Hematopoietic multipotent progenitor cell treated with erythropoietin and hydrocortisone succinate and interleukin-3 and kit ligand, for 6 days (in vitro differentiated cells): ENCODE measurements around the gene MAOA.

Source experiments
- DNase-seq: peaks from one replicate; pipeline ENCODE4 v3.0.0-alpha.2; 2015

Gene MAOA

GRCh38 chrX:43656005-43656494, at the start of gene MAOA:
MAOA (plus strand) TSS chrX:43656299; CDS start chrX:43656342, 43 bp downstream.
- peak; percentile 58 for DNase-seq

- no peak for DNase-seq
Measured at GRCh38 chrX:43612400-43612799, 43.7 kb upstream of the MAOA start.

GRCh38 chrX:43615660-43616059, 40.4 kb upstream of the MAOA start:
- DNase-seq = no peak

GRCh38 chrX:43618366-43619205, 37.5 kb upstream of the MAOA start:
- no peak for DNase-seq

DNA sequence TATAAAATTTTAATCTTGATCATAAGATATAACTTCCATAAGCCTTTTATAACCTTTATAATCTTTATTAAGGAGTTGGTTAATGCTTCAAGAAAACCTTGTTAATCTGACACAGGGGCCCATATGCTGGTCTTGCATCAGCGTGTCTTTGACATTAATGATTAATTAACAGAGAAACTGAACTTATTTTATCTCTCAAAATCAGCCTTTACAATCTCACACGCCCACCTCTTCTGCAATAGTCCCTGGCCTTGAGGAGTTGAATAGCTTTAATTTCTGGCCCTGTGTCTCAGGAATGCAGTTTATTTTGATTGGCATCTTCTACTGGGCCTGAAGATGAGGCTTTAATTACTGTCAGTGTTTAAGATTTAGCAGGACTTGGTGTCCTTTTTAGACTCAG, 36.2 kb upstream of the MAOA start:
- DNase-seq = peak; percentile 3

DNA sequence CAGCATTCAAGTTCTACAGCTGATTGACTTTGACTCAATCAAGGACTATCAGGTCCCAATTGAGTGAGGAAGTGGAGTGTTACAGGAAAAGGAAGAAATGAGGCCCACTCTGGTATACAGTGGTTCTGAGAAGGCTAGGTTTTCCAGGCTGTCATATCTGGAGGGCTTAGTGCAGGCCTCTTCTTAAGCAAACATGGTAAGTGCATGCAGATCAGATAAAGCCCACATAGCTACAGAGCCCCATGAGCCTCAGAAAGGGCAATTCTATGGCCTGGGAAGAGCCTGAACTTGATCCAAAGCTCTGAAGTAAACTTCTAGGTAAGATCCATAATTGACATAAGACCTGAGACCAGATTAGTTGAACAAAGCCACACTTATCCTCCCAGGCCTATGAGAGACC, 29.0 kb upstream of the MAOA start:
- no peak for DNase-seq

- DNase-seq = no peak
Measured at GRCh38 chrX:43627669-43628068, 28.4 kb upstream of the MAOA start.

DNA sequence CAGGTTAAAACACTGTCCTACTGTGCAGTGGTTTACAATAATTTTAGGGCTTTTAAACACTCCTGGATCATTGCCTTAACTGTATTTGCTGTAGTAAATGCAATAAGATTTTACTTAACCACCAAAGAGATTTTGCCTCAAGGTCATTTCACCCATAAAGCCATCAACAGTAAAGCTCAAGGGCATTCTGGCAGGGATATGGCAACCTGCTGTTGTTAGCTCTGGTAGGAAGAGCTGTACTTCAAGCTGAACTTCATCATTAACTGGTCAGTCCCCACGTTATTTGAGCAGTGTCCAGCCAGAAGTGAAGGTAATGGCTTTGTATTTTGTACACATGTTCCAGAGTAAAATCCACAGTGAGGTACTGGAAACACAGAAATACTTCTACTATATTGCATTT, 26.9 kb upstream of the MAOA start:
- no peak for DNase-seq

DNA sequence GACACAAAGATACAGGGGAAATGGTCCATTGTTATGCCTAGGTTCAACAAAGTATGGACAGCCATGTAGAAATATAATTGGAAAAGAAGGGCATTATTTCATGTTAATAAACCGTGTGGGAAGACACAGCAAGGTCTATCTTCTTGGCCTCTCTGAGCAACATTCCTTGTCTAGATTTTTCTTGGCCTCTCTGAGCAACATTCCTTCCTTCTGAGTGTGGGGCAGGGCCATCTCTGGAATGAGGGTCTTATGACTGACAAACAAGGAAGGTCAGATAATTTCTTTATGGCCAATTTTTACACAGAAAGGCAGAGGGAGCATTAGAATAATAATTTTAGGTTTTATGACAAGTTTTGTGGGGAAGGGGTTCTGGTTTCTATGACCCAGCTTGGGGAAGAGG, 24.3 kb upstream of the MAOA start:
- DNase-seq = no peak

- no peak for DNase-seq
Measured at GRCh38 chrX:43633081-43633480, 23.0 kb upstream of the MAOA start.

- DNase-seq = no peak
Measured at GRCh38 chrX:43633757-43634156, 22.3 kb upstream of the MAOA start.

DNA sequence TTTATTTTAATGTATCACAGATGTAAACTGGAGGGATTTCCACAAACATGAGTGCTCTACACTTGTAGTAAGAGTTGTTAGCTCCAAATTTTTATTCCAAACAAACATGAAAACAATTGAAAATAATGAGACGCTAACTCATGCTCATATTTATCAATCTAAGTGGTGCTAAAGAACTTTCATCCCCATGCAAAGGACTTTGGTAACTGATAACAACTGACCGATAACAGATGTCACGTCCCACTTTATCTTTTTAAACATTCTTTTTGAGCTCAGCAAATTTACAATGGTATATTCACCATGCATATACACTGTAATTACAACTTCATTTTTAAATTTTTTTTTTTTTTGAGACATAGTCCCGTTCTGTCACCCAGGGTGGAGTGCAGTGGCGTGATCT, 15.6 kb upstream of the MAOA start:
- no peak for DNase-seq

DNA sequence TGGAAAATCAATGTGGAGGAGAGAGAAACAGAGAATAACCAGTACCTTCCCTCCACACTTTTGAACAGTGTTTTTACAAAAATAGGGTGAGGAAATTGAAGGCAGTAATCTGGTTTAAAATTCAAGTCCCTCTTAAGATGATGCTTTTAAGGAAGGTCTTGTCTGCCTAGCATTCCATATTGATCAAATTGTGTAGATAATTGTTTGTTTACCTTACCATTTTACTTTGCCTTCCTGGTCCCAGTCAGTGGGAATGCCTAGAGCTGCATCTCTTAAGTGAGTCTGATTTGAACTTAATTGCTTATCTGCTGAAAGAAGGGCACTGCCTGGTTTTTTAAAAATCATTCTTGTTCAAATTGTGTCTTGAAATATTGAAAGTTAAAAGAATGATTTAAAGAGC, 14.4 kb upstream of the MAOA start:
- no peak for DNase-seq

- no peak for DNase-seq
Measured at GRCh38 chrX:43643201-43643600, 12.9 kb upstream of the MAOA start.

DNA sequence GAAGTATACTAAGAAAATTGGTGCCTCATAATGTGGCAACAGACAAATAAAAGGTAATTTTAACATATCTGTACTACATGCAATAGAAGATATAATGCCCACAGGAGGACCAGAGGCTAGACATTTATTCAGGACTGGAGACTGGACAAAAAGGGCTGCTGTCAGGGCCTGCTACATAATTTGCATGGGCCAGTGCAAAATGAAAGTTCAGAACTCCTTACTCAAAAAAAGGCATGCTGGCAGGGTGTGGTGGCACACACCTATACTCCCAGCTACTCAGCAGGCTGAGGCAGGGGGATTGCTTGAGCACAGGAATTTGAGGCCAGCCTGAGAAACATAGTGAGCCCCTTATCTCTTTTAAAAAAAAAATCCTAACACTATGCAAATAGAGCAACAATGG, 12.4 kb upstream of the MAOA start:
- DNase-seq = no peak

GRCh38 chrX:43644124-43644701, 11.9 kb upstream of the MAOA start:
- DNase-seq = peak; percentile 21

DNA sequence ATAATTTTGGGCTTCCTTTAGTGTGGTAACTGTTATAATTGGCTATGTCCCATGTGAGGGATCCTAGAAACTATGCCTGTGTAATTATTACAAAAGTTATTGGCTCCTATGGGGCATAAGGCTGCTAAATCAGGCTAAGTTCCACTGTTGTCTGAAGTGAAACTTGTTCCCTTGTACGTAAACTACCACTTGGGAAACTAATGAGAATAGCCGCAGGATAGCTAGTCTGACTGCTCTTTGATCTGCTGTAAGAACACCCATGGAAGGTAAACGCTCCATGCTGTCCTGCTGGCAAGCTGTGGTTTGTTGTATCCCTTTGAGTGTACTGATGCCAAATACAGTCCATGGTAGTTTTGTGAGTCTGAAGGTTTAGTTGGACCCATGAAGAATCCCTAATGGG, 9.3 kb upstream of the MAOA start:
- no peak for DNase-seq

DNA sequence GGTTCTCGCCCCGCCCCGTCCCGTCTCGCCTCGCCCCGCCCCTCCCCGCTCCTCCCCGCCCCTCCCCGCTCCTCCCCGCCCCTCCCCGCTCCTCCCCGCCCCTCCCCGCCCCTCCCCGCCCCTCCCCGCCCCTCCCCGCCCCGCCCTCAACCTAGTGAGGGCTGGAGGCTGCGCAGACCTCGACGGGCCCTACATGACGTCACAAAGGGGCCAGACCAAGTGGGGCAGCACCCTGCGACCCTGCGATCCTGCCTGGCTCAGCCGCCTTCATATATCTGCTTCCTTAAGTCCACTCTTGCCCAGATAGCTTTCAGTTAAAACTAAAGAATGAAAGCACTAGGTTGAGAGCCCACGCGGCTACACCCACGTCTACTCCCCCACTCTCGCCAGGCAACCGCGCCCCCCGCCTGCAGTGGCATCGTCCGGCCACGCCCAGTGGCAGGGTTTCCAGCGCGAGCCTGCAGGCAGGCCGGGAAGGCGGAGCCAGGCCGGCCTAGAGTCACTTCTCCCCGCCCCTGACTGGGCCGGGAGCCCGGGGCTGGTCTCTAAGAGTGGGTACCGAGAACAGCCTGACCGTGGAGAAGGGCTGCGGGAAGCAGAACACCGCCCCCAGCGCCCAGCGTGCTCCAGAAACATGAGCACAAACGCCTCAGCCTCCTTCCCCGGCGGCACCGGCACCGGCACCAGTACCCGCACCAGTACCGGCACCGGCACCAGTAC, 1.5 kb upstream of the MAOA start:
- DNase-seq = peak; percentile 93

GRCh38 chrX:43655151-43656004, 721 bp upstream of the MAOA start:
- peak; percentile 37 for DNase-seq

DNA sequence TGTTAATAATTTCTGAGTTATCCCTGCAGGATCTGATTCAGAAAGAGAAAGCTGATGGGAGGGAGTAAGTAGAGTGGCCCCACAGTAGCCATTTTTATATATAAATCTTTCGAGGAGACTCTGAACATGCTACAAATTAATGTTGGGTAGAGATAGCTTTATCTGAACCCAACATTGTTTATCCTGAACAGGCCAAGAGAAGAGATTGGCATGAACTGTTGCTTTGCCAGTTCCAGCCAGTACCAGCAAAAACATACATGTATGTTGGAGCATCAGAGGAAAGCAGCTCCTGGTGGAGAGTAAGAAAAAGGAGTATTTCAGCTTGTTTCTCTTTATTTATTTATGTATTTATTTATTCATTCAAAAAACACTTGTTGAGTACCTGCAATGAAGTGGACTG, 1.6 kb downstream of the MAOA start:
- DNase-seq = peak; percentile 47

DNA sequence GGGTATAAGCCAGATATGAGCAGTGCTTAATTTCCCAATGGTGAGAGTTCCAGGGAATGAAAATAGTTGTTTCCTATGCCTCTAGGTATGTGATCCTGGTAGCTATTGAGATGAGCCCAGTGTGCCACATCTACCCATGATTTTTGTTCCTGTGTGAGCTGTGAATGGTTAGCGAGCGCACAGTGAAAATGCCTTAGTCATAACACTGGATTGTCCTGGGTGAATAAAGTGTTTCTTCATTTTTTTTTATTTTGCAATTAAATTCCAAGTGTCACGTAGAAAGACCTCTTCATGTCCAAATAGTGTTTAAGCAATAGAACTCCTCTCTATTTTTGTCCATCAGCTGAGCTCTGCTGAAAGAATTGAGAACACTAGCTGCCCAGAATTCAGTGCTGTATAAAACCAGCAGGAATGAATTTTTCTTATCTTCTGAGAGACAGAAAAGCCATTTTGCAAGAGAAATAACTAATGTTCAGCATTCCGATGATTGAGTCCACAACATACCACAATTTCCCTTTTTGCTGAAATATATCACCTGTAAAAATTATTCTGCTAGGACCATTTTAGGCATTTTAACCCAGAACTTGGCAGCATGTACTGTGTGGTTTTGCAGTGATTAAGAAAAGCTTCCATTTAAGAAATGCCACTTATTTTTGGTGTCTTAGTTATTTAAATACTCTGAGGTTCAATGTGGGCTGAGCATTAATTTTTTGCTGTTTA, 5.6 kb downstream of the MAOA start:
- DNase-seq = no peak

DNA sequence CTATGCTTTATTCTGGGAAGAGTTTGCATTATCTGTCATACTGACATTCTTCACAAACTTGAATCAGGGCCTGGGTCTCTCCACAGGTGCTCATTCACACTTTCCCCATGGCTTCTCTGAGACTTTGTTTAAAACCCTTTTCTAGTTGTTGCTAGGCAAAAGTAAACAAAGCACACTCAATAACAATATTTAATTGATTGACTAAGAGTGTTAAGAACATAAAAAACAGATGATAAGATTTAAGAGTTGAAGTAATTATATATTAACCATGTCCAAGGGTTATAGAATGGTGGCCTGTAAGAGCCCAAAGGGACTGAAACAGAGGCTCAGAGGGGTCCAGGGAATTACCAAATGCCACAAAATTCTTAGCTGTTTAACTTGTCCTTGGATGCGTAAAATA, 7.1 kb downstream of the MAOA start:
- DNase-seq = no peak
